HepG2 (cell line): ENCODE results near the gene SGMS1. TPM values are rescaled to one million over a fixed set of nuclear protein-coding genes. Genes with fewer than 3 reads are reported as not detected.

Experiments used
- DPF2 ChIP-seq: sonication (generic); formaldehyde crosslinking; IDR thresholded peaks from 2 replicates; pipeline ENCODE4 v1.4.0; 2020; ENCODE audit warnings: mild to moderate bottlenecking, low read depth, missing genetic modification reagents, borderline replicate concordance
- HMG20A ChIP-seq: IDR thresholded peaks from 2 replicates; pipeline ENCODE4 v1.6.1; 2016; ENCODE audit warnings: borderline replicate concordance
- IRF2 ChIP-seq: IDR thresholded peaks from 2 replicates; pipeline ENCODE4 v1.6.1; 2018; ENCODE audit warnings: missing genetic modification reagents, missing compliant biosample characterization
- SALL1 ChIP-seq: sonication (generic); formaldehyde crosslinking; IDR thresholded peaks from 2 replicates; pipeline ENCODE4 v1.8.0; 2022; ENCODE audit warnings: mild to moderate bottlenecking, missing genetic modification reagents
- SOX6 ChIP-seq, 2 experiments: fragments of 450-650 bp in 1 of 2; sonication (generic) in 1 of 2; formaldehyde crosslinking in 1 of 2; IDR thresholded peaks; 2 replicates each; pipeline versions ENCODE4 v1.4.0 to v1.6.1; 2017 to 2020; ENCODE audit warnings: antibody characterized with exemption in 1 of 2, mild to moderate bottlenecking in 1 of 2, missing genetic modification reagents in 1 of 2
- STAT5B ChIP-seq: sonication (generic); formaldehyde crosslinking; IDR thresholded peaks from 2 replicates; pipeline ENCODE4 v1.4.0; 2020; ENCODE audit warnings: missing genetic modification reagents
- U2AF1 ChIP-seq: fragments of 200-400 bp; formaldehyde crosslinking; optimal IDR thresholded peaks from 2 replicates; pipeline ENCODE3; 2017; ENCODE audit warnings: mild to moderate bottlenecking, low read depth, low read length
- polyA plus RNA-seq, 8 experiments: library from polyadenylated mRNA; depleted of rRNA in 3 of 8; stranded (reverse) in 7 of 8; unstranded in 1 of 8; fragments of >200 nt; fragmentation: Illumina TruSeq in 4 of 8; extraction: Trizol in 4 of 8; gene quantifications; 2 replicates each; pipeline versions ENCODE4 v1.2.1 to v1.2.3, GENCODE V29; 2011 to 2016; ENCODE audit warnings: low read depth in 4 of 8, missing spikeins in 1 of 8, mixed read lengths in 1 of 8; ENCODE audit not compliant: insufficient read depth in 1 of 8
- total RNA-seq, 5 experiments: library from RNA; depleted of rRNA; stranded (reverse); fragments of >200 nt; fragmentation: Illumina TruSeq; extraction: Trizol; gene quantifications; 2 replicates each; pipeline ENCODE4 v1.2.3, GENCODE V29; 2016; ENCODE audit warnings: low read depth in 1 of 5
- TF ChIP-seq, protein P1 (sequence below): sonication (generic); formaldehyde crosslinking; IDR thresholded peaks from 2 replicates; pipeline ENCODE4 v1.5.0; 2020; ENCODE audit warnings: mild to moderate bottlenecking, missing genetic modification reagents, borderline replicate concordance
- TF ChIP-seq, protein P2 (sequence below), 2 experiments: fragments of 450-650 bp in 1 of 2; sonication (generic) in 1 of 2; formaldehyde crosslinking in 1 of 2; IDR thresholded peaks; 2 replicates each; pipeline versions ENCODE4 v1.6.1 to v1.8.0; 2016 to 2022; ENCODE audit warnings: antibody characterized with exemption in 1 of 2, mild to moderate bottlenecking in 1 of 2, missing genetic modification reagents in 1 of 2
- TF ChIP-seq, protein P3 (sequence below): sonication (generic); formaldehyde crosslinking; IDR thresholded peaks from 2 replicates; pipeline ENCODE4 v1.9.0; 2022; ENCODE audit warnings: missing genetic modification reagents, mild to moderate bottlenecking, borderline replicate concordance
- TF ChIP-seq, protein P4 (sequence below): sonication (generic); formaldehyde crosslinking; IDR thresholded peaks from 2 replicates; pipeline ENCODE4 v1.4.0; 2020; ENCODE audit warnings: missing genetic modification reagents, borderline replicate concordance

SGMS1 gene
- total and polyA plus RNA-seq, 2 of the 13 experiments (the other 11 are each of a cell fraction or from before 2014, with no cell fraction given) = 6.5 to 15.1 TPM

DNA sequence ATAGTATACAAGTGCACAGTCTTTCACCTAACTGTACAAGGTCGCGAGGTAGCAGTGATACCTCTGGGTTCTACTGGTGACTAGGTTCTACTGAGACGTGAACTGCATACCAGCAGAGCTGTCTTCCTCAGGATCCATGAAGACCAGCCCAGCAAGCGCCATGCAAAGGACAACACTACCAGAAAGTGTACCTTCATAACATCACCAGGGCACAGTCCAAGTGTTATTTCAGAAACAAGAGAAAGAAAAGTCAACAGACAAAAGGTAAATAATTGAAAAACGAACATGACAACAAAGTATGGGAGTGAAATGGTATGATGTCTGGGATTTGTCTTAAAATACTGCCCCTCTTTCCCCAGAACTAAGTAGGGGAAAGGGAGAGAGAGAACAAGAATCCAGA lies 231.3 kb downstream of the SGMS1 start (continued):
- TF ChIP-seq IRF2 (CRISPR knock-in tag) (peak; percentile 60; the same call in 1 of the 2 replicates), STAT5B (no peak), SALL1 (CRISPR knock-in tag) (peak; percentile 93), U2AF1 (no peak), DPF2 (CRISPR knock-in tag) (peak; percentile 75), SOX6 (IDR thresholded peaks at IDR 0.05) (no peak), SOX6 (CRISPR knock-in tag; IDR thresholded peaks at IDR 0.05) (peak; percentile 80), HMG20A (peak; percentile 73; the same call in 1 of the 2 replicates)
- TF ChIP-seq, protein P1, sequence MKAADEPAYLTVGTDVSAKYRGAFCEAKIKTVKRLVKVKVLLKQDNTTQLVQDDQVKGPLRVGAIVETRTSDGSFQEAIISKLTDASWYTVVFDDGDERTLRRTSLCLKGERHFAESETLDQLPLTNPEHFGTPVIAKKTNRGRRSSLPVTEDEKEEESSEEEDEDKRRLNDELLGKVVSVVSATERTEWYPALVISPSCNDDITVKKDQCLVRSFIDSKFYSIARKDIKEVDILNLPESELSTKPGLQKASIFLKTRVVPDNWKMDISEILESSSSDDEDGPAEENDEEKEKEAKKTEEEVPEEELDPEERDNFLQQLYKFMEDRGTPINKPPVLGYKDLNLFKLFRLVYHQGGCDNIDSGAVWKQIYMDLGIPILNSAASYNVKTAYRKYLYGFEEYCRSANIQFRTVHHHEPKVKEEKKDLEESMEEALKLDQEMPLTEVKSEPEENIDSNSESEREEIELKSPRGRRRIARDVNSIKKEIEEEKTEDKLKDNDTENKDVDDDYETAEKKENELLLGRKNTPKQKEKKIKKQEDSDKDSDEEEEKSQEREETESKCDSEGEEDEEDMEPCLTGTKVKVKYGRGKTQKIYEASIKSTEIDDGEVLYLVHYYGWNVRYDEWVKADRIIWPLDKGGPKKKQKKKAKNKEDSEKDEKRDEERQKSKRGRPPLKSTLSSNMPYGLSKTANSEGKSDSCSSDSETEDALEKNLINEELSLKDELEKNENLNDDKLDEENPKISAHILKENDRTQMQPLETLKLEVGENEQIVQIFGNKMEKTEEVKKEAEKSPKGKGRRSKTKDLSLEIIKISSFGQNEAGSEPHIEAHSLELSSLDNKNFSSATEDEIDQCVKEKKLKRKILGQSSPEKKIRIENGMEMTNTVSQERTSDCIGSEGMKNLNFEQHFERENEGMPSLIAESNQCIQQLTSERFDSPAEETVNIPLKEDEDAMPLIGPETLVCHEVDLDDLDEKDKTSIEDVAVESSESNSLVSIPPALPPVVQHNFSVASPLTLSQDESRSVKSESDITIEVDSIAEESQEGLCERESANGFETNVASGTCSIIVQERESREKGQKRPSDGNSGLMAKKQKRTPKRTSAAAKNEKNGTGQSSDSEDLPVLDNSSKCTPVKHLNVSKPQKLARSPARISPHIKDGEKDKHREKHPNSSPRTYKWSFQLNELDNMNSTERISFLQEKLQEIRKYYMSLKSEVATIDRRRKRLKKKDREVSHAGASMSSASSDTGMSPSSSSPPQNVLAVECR (CRISPR knock-in tag) = peak; percentile 13; the same call in 1 of the 2 replicates
- TF ChIP-seq, protein P2, sequence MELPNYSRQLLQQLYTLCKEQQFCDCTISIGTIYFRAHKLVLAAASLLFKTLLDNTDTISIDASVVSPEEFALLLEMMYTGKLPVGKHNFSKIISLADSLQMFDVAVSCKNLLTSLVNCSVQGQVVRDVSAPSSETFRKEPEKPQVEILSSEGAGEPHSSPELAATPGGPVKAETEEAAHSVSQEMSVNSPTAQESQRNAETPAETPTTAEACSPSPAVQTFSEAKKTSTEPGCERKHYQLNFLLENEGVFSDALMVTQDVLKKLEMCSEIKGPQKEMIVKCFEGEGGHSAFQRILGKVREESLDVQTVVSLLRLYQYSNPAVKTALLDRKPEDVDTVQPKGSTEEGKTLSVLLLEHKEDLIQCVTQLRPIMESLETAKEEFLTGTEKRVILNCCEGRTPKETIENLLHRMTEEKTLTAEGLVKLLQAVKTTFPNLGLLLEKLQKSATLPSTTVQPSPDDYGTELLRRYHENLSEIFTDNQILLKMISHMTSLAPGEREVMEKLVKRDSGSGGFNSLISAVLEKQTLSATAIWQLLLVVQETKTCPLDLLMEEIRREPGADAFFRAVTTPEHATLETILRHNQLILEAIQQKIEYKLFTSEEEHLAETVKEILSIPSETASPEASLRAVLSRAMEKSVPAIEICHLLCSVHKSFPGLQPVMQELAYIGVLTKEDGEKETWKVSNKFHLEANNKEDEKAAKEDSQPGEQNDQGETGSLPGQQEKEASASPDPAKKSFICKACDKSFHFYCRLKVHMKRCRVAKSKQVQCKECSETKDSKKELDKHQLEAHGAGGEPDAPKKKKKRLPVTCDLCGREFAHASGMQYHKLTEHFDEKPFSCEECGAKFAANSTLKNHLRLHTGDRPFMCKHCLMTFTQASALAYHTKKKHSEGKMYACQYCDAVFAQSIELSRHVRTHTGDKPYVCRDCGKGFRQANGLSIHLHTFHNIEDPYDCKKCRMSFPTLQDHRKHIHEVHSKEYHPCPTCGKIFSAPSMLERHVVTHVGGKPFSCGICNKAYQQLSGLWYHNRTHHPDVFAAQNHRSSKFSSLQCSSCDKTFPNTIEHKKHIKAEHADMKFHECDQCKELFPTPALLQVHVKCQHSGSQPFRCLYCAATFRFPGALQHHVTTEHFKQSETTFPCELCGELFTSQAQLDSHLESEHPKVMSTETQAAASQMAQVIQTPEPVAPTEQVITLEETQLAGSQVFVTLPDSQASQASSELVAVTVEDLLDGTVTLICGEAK (IDR thresholded peaks at IDR 0.05) = no peak
- TF ChIP-seq, protein P2 (CRISPR knock-in tag; IDR thresholded peaks at IDR 0.05) = no peak
- TF ChIP-seq, protein P3, sequence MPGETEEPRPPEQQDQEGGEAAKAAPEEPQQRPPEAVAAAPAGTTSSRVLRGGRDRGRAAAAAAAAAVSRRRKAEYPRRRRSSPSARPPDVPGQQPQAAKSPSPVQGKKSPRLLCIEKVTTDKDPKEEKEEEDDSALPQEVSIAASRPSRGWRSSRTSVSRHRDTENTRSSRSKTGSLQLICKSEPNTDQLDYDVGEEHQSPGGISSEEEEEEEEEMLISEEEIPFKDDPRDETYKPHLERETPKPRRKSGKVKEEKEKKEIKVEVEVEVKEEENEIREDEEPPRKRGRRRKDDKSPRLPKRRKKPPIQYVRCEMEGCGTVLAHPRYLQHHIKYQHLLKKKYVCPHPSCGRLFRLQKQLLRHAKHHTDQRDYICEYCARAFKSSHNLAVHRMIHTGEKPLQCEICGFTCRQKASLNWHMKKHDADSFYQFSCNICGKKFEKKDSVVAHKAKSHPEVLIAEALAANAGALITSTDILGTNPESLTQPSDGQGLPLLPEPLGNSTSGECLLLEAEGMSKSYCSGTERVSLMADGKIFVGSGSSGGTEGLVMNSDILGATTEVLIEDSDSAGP (CRISPR knock-in tag) = no peak
- TF ChIP-seq, protein P4, sequence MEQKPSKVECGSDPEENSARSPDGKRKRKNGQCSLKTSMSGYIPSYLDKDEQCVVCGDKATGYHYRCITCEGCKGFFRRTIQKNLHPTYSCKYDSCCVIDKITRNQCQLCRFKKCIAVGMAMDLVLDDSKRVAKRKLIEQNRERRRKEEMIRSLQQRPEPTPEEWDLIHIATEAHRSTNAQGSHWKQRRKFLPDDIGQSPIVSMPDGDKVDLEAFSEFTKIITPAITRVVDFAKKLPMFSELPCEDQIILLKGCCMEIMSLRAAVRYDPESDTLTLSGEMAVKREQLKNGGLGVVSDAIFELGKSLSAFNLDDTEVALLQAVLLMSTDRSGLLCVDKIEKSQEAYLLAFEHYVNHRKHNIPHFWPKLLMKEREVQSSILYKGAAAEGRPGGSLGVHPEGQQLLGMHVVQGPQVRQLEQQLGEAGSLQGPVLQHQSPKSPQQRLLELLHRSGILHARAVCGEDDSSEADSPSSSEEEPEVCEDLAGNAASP (CRISPR knock-in tag) = 0 out of 2 replicates have a peak, but pooled peaks have one; percentile 17
